Measurements from ENCODE around the gene ALDH3B2. TPM values are rescaled to one million over a fixed set of nuclear protein-coding genes. Genes with fewer than 3 reads are reported as not detected.

ALDH3B2 gene
- total RNA-seq, 2 experiments from 2014 or later = 1.5 to 8.0 TPM

DNA sequence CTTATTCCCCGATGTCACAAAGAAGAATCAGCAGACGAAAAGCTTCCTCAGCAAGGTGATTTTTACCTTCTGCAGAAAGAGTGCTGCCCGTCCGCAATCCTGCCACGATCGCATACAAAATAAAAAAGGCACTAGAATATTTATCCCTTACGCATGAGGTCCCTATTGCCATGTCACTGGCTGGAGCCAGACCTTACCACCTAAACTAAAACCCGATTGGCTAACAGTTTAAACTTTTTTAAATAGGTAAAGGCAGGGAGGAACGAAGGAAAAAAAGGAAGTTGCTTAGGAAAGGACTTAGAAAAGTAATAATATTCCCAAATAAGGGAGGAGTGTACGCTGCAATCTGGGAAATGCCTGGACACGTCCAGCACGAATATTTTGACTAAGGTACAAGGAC, 21.2 kb upstream of the ALDH3B2 start:
- Histone ChIP-seq H3K9me2 (ENCODE audit: insufficient read depth, low read length) (no peaks in the 10 kb centered on the region), H3K4me3 (ENCODE audit: low read depth, low read length, poor library complexity, severe bottlenecking) (no peak overlapping the region), H3K79me2 (ENCODE audit: insufficient read depth, low read depth, low read length) (no peaks in the 10 kb centered on the region), H4K20me1 (ENCODE audit: insufficient read depth, low read length) (no peaks in the 10 kb centered on the region), H2AFZ (ENCODE audit: low read length) (no peak overlapping the region), H3K4me2 (ENCODE audit: low read length) (no peak overlapping the region), H3K9me3 (ENCODE audit: low read length) (peaks cover 10% of the 10 kb centered on the region; the same call in 1 of the 2 replicates), H3K36me3 (ENCODE audit: insufficient read depth, low read length) (no peaks in the 10 kb centered on the region), H3K27ac (ENCODE audit: low read depth, low read length, poor library complexity, severe bottlenecking) (no peak overlapping the region), H3K4me1 (ENCODE audit: insufficient read depth, low read length, poor library complexity, severe bottlenecking) (peaks cover 11% of the 10 kb centered on the region)
- intact Hi-C loops (cut with micrococcal nuclease; ENCODE audit: unreplicated experiment) = no loop called here
- ChIA-PET POLR2A (interaction anchor here (1.3 kb wide), 1 partner anchor 29 kb away, joined by 3 read pairs; no protein-coding TSS in a partner anchor), CTCF (ENCODE audit: unreplicated experiment) (no interaction called here)
- TF ChIP-seq EZH2phosphoT487 (IDR thresholded peaks at IDR 0.05; ENCODE audit: borderline replicate concordance, low read depth, low read length) = no peak
- no peak for TF ChIP-seq CTCF (conservative IDR thresholded peaks at IDR 0.05; ENCODE audit: low read length)
- DNase-seq (ENCODE audit: low spot score) = no peak
- BruUV-seq (replicated peaks) = no TSS peak

DNA sequence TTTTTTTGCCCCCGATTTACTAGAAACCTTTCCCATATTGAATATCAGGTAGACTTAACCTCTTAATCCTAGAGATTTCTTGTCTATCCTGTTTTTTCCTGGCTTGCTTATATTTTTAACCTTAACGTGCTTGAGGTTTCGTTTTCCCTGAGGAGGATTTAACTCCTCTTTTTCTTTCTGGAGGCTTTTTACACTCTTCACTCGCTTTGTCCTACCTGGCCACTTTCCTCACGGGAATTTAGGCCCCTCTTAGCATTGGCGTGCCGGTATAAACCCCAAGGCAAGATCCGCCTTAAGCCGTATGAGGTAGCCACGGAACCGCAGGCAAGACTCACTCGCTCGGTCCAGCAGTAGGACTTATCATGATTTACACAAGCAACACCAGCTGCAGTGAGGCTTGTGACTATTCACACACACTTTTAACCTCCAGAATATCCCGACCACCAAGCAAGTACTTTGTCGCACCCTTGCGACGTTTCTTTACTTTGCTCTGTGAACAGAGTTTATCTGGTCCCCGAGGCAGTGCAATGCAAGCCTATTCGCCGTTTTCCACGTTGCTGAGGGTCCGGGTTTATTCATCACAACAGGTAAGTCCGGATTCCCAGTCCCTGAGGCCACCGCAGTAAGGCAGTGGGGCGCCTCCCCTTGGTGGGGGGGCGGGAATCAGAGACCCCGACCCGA, 20.6 kb upstream of the ALDH3B2 start:
- no TSS peak for BruUV-seq (replicated peaks)
- intact Hi-C loops (cut with micrococcal nuclease; ENCODE audit: unreplicated experiment) = no loop called here
- H3K4me1 ChIP-seq (ENCODE audit: insufficient read depth, low read length, poor library complexity, severe bottlenecking) = peaks cover 16% of the 10 kb centered on the region
- CTCF ChIA-PET (ENCODE audit: unreplicated experiment) = no interaction called here
- POLR2A ChIA-PET = no interaction called here
- H3K4me2 ChIP-seq (ENCODE audit: low read length) = no peak overlapping the region
- H3K79me2 ChIP-seq (ENCODE audit: insufficient read depth, low read depth, low read length) = no peaks in the 10 kb centered on the region
- H3K36me3 ChIP-seq (ENCODE audit: insufficient read depth, low read length) = no peaks in the 10 kb centered on the region
- H4K20me1 ChIP-seq (ENCODE audit: insufficient read depth, low read length) = no peaks in the 10 kb centered on the region
- TF ChIP-seq EZH2phosphoT487 (IDR thresholded peaks at IDR 0.05; ENCODE audit: borderline replicate concordance, low read depth, low read length) (no peak), CTCF (conservative IDR thresholded peaks at IDR 0.05; ENCODE audit: low read length) (no peak)
- no peak for DNase-seq (ENCODE audit: low spot score)
- no peaks in the 10 kb centered on the region for H3K9me2 ChIP-seq (ENCODE audit: insufficient read depth, low read length)
- H3K4me3 ChIP-seq (ENCODE audit: low read depth, low read length, poor library complexity, severe bottlenecking) = no peak overlapping the region
- peaks cover 10% of the 10 kb centered on the region; the same call in 1 of the 2 replicates for H3K9me3 ChIP-seq (ENCODE audit: low read length)
- H2AFZ ChIP-seq (ENCODE audit: low read length) = no peak overlapping the region
- H3K27ac ChIP-seq (ENCODE audit: low read depth, low read length, poor library complexity, severe bottlenecking) = no peak overlapping the region

DNA sequence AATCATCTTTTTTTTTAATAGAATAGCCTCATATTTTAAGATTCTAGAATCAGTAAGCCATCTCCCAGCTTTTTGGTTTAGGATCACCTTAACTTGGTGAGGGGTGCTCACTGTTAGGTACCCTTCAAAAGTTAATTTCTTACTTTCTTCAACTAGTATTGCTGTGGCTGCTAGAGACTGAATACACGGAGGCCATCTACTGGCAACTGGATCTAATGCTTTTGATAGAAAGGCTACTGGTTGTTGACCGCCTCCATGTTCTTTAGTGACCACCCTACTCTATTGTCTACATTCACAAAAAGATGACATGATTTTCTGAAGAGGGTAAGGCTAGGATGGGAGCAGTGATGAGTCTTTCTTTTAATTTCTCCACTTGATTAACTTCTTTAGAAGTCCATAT, 16.7 kb upstream of the ALDH3B2 start:
- Histone ChIP-seq H3K27ac (ENCODE audit: low read depth, low read length, poor library complexity, severe bottlenecking) (no peak overlapping the region), H3K4me1 (ENCODE audit: insufficient read depth, low read length, poor library complexity, severe bottlenecking) (peaks cover 19% of the 10 kb centered on the region), H3K36me3 (ENCODE audit: insufficient read depth, low read length) (no peaks in the 10 kb centered on the region), H4K20me1 (ENCODE audit: insufficient read depth, low read length) (no peaks in the 10 kb centered on the region), H3K4me2 (ENCODE audit: low read length) (peak overlapping the region; percentile 37), H3K79me2 (ENCODE audit: insufficient read depth, low read depth, low read length) (no peaks in the 10 kb centered on the region), H2AFZ (ENCODE audit: low read length) (peak overlapping the region; percentile 48; the same call in 1 of the 2 replicates), H3K9me2 (ENCODE audit: insufficient read depth, low read length) (no peaks in the 10 kb centered on the region), H3K9me3 (ENCODE audit: low read length) (no peaks in the 10 kb centered on the region), H3K4me3 (ENCODE audit: low read depth, low read length, poor library complexity, severe bottlenecking) (no peak overlapping the region)
- intact Hi-C loops (cut with micrococcal nuclease; ENCODE audit: unreplicated experiment) = loop anchor here (1.0 kb wide), 1 partner anchor 46 kb away; no protein-coding TSS in a partner anchor
- peak; percentile 63 for DNase-seq (ENCODE audit: low spot score)
- TF ChIP-seq CTCF (conservative IDR thresholded peaks at IDR 0.05; ENCODE audit: low read length) (peak; percentile 92), EZH2phosphoT487 (IDR thresholded peaks at IDR 0.05; ENCODE audit: borderline replicate concordance, low read depth, low read length) (no peak)
- POLR2A ChIA-PET = interaction anchor here (0.6 to 1.7 kb wide), 6 partner anchors 14 to 45 kb away, joined by 3 to 9 read pairs (median 5); no protein-coding TSS in a partner anchor
- no TSS peak for BruUV-seq (replicated peaks)
- CTCF ChIA-PET (ENCODE audit: unreplicated experiment) = interaction anchor here (0.6 to 2.7 kb wide), 5 partner anchors 24 to 56 kb away, joined by 3 to 17 read pairs (median 12); no protein-coding TSS in a partner anchor

All from OCI-LY7 (cell line).